CD14-positive monocyte (primary cell): ENCODE measurements around the gene TESPA1. TPM values are rescaled to one million over a fixed set of nuclear protein-coding genes. Genes with fewer than 3 reads are reported as not detected.

ENCODE experiments used
- DNase-seq, 3 donors: peaks; one replicate each; pipeline ENCODE4 v3.0.0-alpha.2; 2011 to 2022
- H2AFZ ChIP-seq: 2 replicates; pipeline ENCODE4 v1.6.0; 2012; ENCODE audit warnings: mild to moderate bottlenecking, low read depth, low read length, inconsistent platforms; ENCODE audit not compliant: insufficient read depth, poor library complexity, severe bottlenecking
- H3K27ac ChIP-seq, 2 donors: 1 replicate in 1 of 2; 2 replicates in 1 of 2; pipeline ENCODE4 v1.5.1; 2012 to 2013; ENCODE audit warnings: low read length in 2 of 2, control low read depth in 1 of 2, inconsistent platforms in 1 of 2, low read depth in 1 of 2, mild to moderate bottlenecking in 1 of 2
- H3K27me3 ChIP-seq, 2 donors: one replicate each; pipeline versions ENCODE4 v1.6.0 to v1.6.1; 2011 to 2013; ENCODE audit warnings: low read length in 2 of 2; ENCODE audit not compliant: control insufficient read depth in 2 of 2, insufficient read depth in 2 of 2
- H3K36me3 ChIP-seq, 2 donors: replicated peaks in 1 of 2; 1 replicate in 1 of 2; 2 replicates in 1 of 2; pipeline versions ENCODE4 v1.5.1 to v1.6.1; 2012 to 2013; ENCODE audit warnings: low read length in 2 of 2, control low read depth in 1 of 2, inconsistent platforms in 1 of 2, mild to moderate bottlenecking in 1 of 2; ENCODE audit not compliant: insufficient read depth in 2 of 2, control insufficient read depth in 1 of 2
- H3K4me1 ChIP-seq, 2 donors: 1 replicate in 1 of 2; 2 replicates in 1 of 2; pipeline versions ENCODE4 v1.5.1 to v1.6.1; 2012 to 2013; ENCODE audit warnings: low read length in 2 of 2, control low read depth in 1 of 2, inconsistent platforms in 1 of 2, mild to moderate bottlenecking in 1 of 2, moderate library complexity in 1 of 2; ENCODE audit not compliant: insufficient read depth in 2 of 2, control insufficient read depth in 1 of 2
- H3K4me2 ChIP-seq: replicated peaks from 2 replicates; pipeline ENCODE3; 2012; ENCODE audit warnings: low read length, moderate library complexity, mild to moderate bottlenecking; ENCODE audit not compliant: poor library complexity, severe bottlenecking; ENCODE audit errors: extremely low read depth
- H3K4me3 ChIP-seq, 3 experiments: fragments of 200-600 bp in 1 of 3; sonication (generic) in 1 of 3; replicated peaks in 1 of 3; 1 replicate in 2 of 3; 2 replicates in 1 of 3; pipeline ENCODE4 v1.5.1; 2011 to 2013; ENCODE audit warnings: low read length in 3 of 3, mild to moderate bottlenecking in 3 of 3, control low read depth in 2 of 3, low read depth in 2 of 3, inconsistent platforms in 1 of 3, moderate library complexity in 1 of 3
- H3K79me2 ChIP-seq: 2 replicates; pipeline ENCODE4 v1.6.0; 2012; ENCODE audit warnings: mild to moderate bottlenecking, control low read depth, inconsistent platforms, low read length, moderate library complexity; ENCODE audit not compliant: insufficient read depth
- H3K9ac ChIP-seq: 2 replicates; pipeline ENCODE4 v1.6.0; 2017; ENCODE audit warnings: low read length, mild to moderate bottlenecking; ENCODE audit not compliant: insufficient read depth, poor library complexity, severe bottlenecking
- H3K9me3 ChIP-seq, 2 donors: replicated peaks in 1 of 2; 1 replicate in 1 of 2; 2 replicates in 1 of 2; pipeline versions ENCODE4 v1.5.1 to v1.6.1; 2012 to 2013; ENCODE audit warnings: low read length in 2 of 2, control low read depth in 1 of 2; ENCODE audit not compliant: control insufficient read depth in 1 of 2, insufficient read depth in 1 of 2
- H4K20me1 ChIP-seq: 2 replicates; pipeline ENCODE4 v1.6.0; 2012; ENCODE audit warnings: mild to moderate bottlenecking, low read length, control low read depth, moderate library complexity; ENCODE audit not compliant: insufficient read depth
- H3K27ac Mint-ChIP-seq, 7 donors: one replicate each; pipeline ENCODE4 v1.8.0; 2020; ENCODE audit warnings: mild to moderate bottlenecking in 7 of 7, mixed read lengths in 7 of 7, moderate library complexity in 6 of 7, inconsistent platforms in 2 of 7
- H3K27me3 Mint-ChIP-seq, 3 donors: one replicate each; pipeline ENCODE4 v1.8.0; 2021 to 2022; ENCODE audit warnings: low read depth in 3 of 3, mild to moderate bottlenecking in 3 of 3, mixed read lengths in 3 of 3, moderate library complexity in 3 of 3, inconsistent platforms in 1 of 3
- H3K36me3 Mint-ChIP-seq, 2 donors: one replicate each; pipeline ENCODE4 v1.8.0; 2020; ENCODE audit warnings: mixed read lengths in 2 of 2, inconsistent platforms in 1 of 2, mild to moderate bottlenecking in 1 of 2
- H3K4me1 Mint-ChIP-seq: one replicate; pipeline ENCODE4 v1.8.0; 2020; ENCODE audit warnings: mild to moderate bottlenecking, mixed read lengths
- H3K4me3 Mint-ChIP-seq, 2 donors: one replicate each; pipeline ENCODE4 v1.8.0; 2020; ENCODE audit warnings: mild to moderate bottlenecking in 2 of 2, mixed read lengths in 2 of 2, moderate library complexity in 1 of 2
- H3K9me3 Mint-ChIP-seq, 7 donors: one replicate each; pipeline ENCODE4 v1.8.0; 2020 to 2022; ENCODE audit warnings: mixed read lengths in 7 of 7, mild to moderate bottlenecking in 6 of 7, moderate library complexity in 6 of 7, inconsistent platforms in 2 of 7
- CTCF ChIP-seq: fragments of 200-600 bp; IDR thresholded peaks from one replicate; pipeline ENCODE4 v1.8.0; 2022; ENCODE audit warnings: antibody characterized with exemption, mild to moderate bottlenecking
- WGBS: methylation state at CpG from one replicate; pipeline ENCODE4 v1.1.5; 2013; ENCODE audit warnings: missing lambda C conversion rate; ENCODE audit not compliant: insufficient coverage; 5-methylcytosine and 5-hydroxymethylcytosine counted together
- intact Hi-C, 2 donors: fragments of 100-400 bp; cut with micrococcal nuclease; formaldehyde crosslinking; loops; one replicate each; pipeline versions ENCODE4 v1.15.0 to v1.15.1; 2023
- polyA plus RNA-seq, 3 donors: library from polyadenylated mRNA; depleted of rRNA in 1 of 3; unstranded in 2 of 3; stranded (reverse) in 1 of 3; fragments of 300-500 nt in 2 of 3; fragments of >200 nt in 1 of 3; fragmentation: Illumina TruSeq in 2 of 3; gene quantifications; 1 replicate in 2 of 3; 2 replicates in 1 of 3; pipeline ENCODE4 v1.2.3, GENCODE V29; 2012 to 2021

TESPA1 gene
- polyA plus RNA-seq, 3 donors = 0.23 to 0.61 (median 0.37) TPM

GRCh38 chr12:54929998-54930397 is 54.6 kb downstream of the TESPA1 start:
- H3K27ac Mint-ChIP-seq = no peak overlapping the region
- peaks cover 0 to 2% (median 2%) of the 10 kb centered on the region in 3 donors for H3K27me3 Mint-ChIP-seq
- H3K4me3 Mint-ChIP-seq = no peak overlapping the region
- no peak overlapping the region for H2AFZ ChIP-seq
- H3K27ac ChIP-seq = no peak overlapping the region
- H3K9me3 ChIP-seq = peaks cover 22 to 30% of the 10 kb centered on the region in 2 donors
- H3K36me3 Mint-ChIP-seq = peaks cover 4 to 10% of the 10 kb centered on the region in 2 donors
- no CpG with 5 or more reads among the region's 3 CpGs for WGBS
- H4K20me1 ChIP-seq = no peaks in the 10 kb centered on the region
- H3K4me3 ChIP-seq = no peak overlapping the region
- H3K4me1 Mint-ChIP-seq = peaks cover 11% of the 10 kb centered on the region
- H3K4me2 ChIP-seq = no peak overlapping the region
- no peak overlapping the region for H3K9ac ChIP-seq
- no peaks in the 10 kb centered on the region for H3K36me3 ChIP-seq
- intact Hi-C loops = no loop called here
- peaks cover 26 to 46% (median 31%) of the 10 kb centered on the region in 7 donors for H3K9me3 Mint-ChIP-seq
- no peaks in the 10 kb centered on the region for H3K79me2 ChIP-seq
- no peaks in the 10 kb centered on the region for H3K27me3 ChIP-seq
- H3K4me1 ChIP-seq = peaks cover 3 to 5% of the 10 kb centered on the region in 2 donors
- no peak for TF ChIP-seq CTCF
- no peak for DNase-seq

GRCh38 chr12:54926246-54926645 is 58.3 kb downstream of the TESPA1 start:
- Histone ChIP-seq H2AFZ (no peak overlapping the region), H3K9ac (no peak overlapping the region), H3K4me3 (no peak overlapping the region), H3K9me3 (peaks cover 22% of the 10 kb centered on the region in 2 donors), H3K27ac (no peak overlapping the region), H4K20me1 (no peaks in the 10 kb centered on the region), H3K79me2 (no peaks in the 10 kb centered on the region), H3K27me3 (no peaks in the 10 kb centered on the region), H3K4me2 (no peak overlapping the region), H3K36me3 (no peaks in the 10 kb centered on the region), H3K4me1 (no peaks in the 10 kb centered on the region)
- H3K36me3 Mint-ChIP-seq = peaks cover 4 to 5% of the 10 kb centered on the region in 2 donors
- H3K27ac Mint-ChIP-seq = no peak overlapping the region
- no peak for DNase-seq
- H3K9me3 Mint-ChIP-seq = peaks cover 20 to 35% (median 27%) of the 10 kb centered on the region in 7 donors
- no peaks in the 10 kb centered on the region for H3K4me1 Mint-ChIP-seq
- intact Hi-C loops = no loop called here
- WGBS = no CpG with 5 or more reads among the region's 1 CpG
- H3K27me3 Mint-ChIP-seq = peaks cover 0 to 3% (median 2%) of the 10 kb centered on the region in 3 donors
- H3K4me3 Mint-ChIP-seq = no peak overlapping the region
- no peak for TF ChIP-seq CTCF
